Ovary (tissue), 9 donors: ENCODE results near the gene TFF3. TPM values are rescaled to one million over a fixed set of nuclear protein-coding genes. Genes with fewer than 3 reads are reported as not detected.

Experiments used
- DNase-seq, 5 donors: peaks; one replicate each; pipeline ENCODE4 v3.0.0-alpha.2; 2019 to 2020
- H3K27ac ChIP-seq, 2 donors: fragments of 200-600 bp; one replicate each; pipeline versions ENCODE4 v1.5.1 to v1.8.0; 2019 to 2022
- H3K27me3 ChIP-seq: fragments of 200-600 bp; one replicate; pipeline ENCODE4 v1.8.0; 2022
- H3K36me3 ChIP-seq: fragments of 200-600 bp; sonication (generic); one replicate; pipeline ENCODE4 v1.5.1; 2019
- H3K4me1 ChIP-seq: one replicate; pipeline ENCODE4 v1.8.1; 2013; ENCODE audit warnings: mild to moderate bottlenecking, moderate library complexity; ENCODE audit not compliant: insufficient read depth
- H3K4me3 ChIP-seq: fragments of 200-600 bp; sonication (generic); one replicate; pipeline ENCODE4 v1.5.1; 2017
- H3K9me3 ChIP-seq, 2 donors: fragments of 200-600 bp in 1 of 2; sonication (generic) in 1 of 2; one replicate each; pipeline versions ENCODE4 v1.5.1 to v1.8.1; 2013 to 2019; ENCODE audit warnings: mild to moderate bottlenecking in 1 of 2, moderate library complexity in 1 of 2
- EP300 ChIP-seq: sonication (generic); formaldehyde crosslinking; IDR thresholded peaks from one replicate; pipeline ENCODE4 v1.6.1; 2017; ENCODE audit warnings: antibody characterized with exemption
- POLR2A ChIP-seq: fragments of 450-650 bp; IDR thresholded peaks from one replicate; pipeline ENCODE4 v1.6.1; 2017; ENCODE audit warnings: antibody characterized with exemption, mild to moderate bottlenecking, moderate library complexity
- WGBS, 3 donors: extraction: QIAGEN DNeasy Blood & Tissue Kit in 1 of 3; methylation state at CpG; one replicate each; pipeline versions ENCODE4 v1.1.5 to v1.1.7; 2013 to 2017; 5-methylcytosine and 5-hydroxymethylcytosine counted together
- intact Hi-C, 4 donors: fragments of 100-400 bp; cut with DNase I; formaldehyde crosslinking; loops; one replicate each; pipeline versions ENCODE4 v1.11.0 to v1.15.1; 2022 to 2023
- polyA plus RNA-seq, 2 donors: library from polyadenylated mRNA; stranded (reverse); fragments of 200-250 nt in 1 of 2; fragments of 350-450 nt in 1 of 2; fragmentation: Illumina TruSeq in 1 of 2; extraction: RNeasy Lipid Tissue Mini Kit (QIAGEN cat#74804) in 1 of 2; gene quantifications; one replicate each; pipeline ENCODE4 v1.2.3, GENCODE V29; 2013 to 2014
- total RNA-seq, 7 donors: library from RNA; depleted of rRNA in 2 of 7; stranded (reverse); fragments of >200 nt in 2 of 7; fragmentation: NEBNext Ultra II Directional in 3 of 7; extraction: Animal tissue kit (Norgen Biotek cat#: 25700) in 3 of 7; gene quantifications; one replicate each; pipeline versions ENCODE4 v1.1.0 to v1.2.4, GENCODE V29; 2016 to 2023
- TF ChIP-seq, protein P1 (sequence below), 3 donors: fragments of 450-650 bp in 2 of 3; fragments of 200-600 bp in 1 of 3; IDR thresholded peaks; one replicate each; pipeline versions ENCODE4 v1.5.1 to v1.8.0; 2016 to 2022; ENCODE audit warnings: antibody characterized with exemption in 3 of 3, mild to moderate bottlenecking in 1 of 3
- donor health status: DM: no; HTN: no; CAD: no; lungs with moderate emphysema.
- donor health status: DM: no; HTN: no; CAD: no.
- donor health status: Bipolar disorder and iron deficiency.
- donor health status: DM: yes; HTN: yes; CAD: no.
- donor health status: DM: no; HTN: no; CAD: no.
- donor health status: DM: yes; HTN: yes; CAD: no.

TFF3 gene
- total and polyA plus RNA-seq, 9 donors: 1.3 to 131 (median 11.0) TPM; not detected in 1

DNA sequence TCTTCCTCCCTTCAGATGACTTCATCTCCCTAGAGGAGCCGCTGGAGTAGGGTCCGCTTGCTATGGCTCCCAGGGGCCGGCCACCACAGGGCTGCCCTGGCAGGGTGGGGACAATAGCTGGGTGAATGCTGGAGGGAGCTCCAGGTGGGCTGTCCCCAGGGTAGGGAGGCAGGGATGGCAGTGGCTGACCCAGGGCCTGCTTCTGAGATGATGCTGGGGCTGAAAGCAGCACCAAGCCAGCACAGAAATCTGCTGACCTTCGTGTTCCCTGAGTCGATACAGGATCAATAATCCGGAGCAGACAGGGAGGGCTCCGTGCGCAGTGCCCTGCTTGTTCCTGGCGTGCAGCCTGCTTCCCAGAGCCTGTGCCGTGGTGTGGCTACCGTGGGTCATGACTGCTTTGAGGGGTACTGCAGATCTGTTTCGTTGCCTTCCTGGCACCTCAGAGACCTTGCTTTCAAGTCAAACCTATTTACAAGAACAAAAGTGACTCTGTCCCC, 34.0 kb downstream of the TFF3 start:
- DNase-seq: no peak
- Histone ChIP-seq H3K36me3 (no peaks in the 10 kb centered on the region), H3K27ac (no peak overlapping the region), H3K4me1 (no peaks in the 10 kb centered on the region), H3K27me3 (no peaks in the 10 kb centered on the region), H3K9me3 (no peaks in the 10 kb centered on the region), H3K4me3 (no peak overlapping the region)
- intact Hi-C loops: no loop called here
- TF ChIP-seq POLR2A: no peak
- TF ChIP-seq EP300: no peak
- TF ChIP-seq, protein P1, sequence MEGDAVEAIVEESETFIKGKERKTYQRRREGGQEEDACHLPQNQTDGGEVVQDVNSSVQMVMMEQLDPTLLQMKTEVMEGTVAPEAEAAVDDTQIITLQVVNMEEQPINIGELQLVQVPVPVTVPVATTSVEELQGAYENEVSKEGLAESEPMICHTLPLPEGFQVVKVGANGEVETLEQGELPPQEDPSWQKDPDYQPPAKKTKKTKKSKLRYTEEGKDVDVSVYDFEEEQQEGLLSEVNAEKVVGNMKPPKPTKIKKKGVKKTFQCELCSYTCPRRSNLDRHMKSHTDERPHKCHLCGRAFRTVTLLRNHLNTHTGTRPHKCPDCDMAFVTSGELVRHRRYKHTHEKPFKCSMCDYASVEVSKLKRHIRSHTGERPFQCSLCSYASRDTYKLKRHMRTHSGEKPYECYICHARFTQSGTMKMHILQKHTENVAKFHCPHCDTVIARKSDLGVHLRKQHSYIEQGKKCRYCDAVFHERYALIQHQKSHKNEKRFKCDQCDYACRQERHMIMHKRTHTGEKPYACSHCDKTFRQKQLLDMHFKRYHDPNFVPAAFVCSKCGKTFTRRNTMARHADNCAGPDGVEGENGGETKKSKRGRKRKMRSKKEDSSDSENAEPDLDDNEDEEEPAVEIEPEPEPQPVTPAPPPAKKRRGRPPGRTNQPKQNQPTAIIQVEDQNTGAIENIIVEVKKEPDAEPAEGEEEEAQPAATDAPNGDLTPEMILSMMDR (IDR thresholded peaks at IDR 0.05): no peak
- WGBS, 3 donors: 85 to 87% (median 87%) methylated on average over 12 of the region's 12 CpGs

DNA sequence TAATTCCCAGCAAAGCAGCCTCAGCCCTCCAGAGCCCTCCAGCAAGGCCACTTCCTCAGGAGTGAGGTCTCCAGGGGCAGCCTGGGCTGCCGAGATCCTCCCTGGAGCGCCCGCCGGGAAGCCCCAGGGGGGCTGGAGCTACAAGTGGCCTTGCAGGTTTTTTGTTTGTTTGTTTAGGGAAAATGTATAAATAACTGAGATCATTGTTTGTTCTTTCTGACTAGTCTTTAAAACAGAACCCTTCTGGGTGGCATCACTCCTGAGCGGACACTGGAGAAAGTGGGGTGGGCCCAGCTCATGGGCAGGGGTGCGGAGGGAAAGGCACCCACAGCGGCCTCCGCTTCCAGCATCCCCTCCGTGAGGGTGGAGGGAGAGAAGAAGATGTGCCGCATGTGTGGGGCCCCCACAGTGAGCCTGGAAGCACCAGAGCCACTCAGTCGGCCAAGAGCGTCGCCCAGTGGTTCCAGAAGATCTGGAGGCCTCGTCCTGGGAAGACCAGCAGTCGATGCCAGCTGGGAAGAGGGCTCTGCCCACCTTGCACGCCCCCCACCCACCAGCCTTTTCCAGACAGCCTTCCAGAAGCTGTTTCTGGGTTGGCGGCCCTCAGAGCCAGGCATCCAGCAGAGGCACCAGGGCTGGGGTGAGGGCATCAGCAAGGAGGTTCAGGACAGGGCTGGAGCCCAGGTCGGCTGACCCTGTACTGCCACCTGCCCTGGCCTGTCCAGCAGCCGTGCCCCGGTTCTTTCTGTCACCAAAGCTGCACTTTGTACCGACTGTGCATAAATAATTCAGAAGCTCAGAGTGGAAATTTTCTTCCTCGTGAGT, 34.6 kb downstream of the TFF3 start:
- no peaks in the 10 kb centered on the region for H3K4me1 ChIP-seq
- no peak overlapping the region for H3K27ac ChIP-seq
- H3K4me3 ChIP-seq: no peak overlapping the region
- DNase-seq: no peak
- TF ChIP-seq POLR2A (no peak), EP300 (no peak)
- TF ChIP-seq, protein P1 (IDR thresholded peaks at IDR 0.05): no peak
- no peaks in the 10 kb centered on the region for H3K9me3 ChIP-seq
- no peaks in the 10 kb centered on the region for H3K27me3 ChIP-seq
- 85 to 89% (median 86%) methylated on average over 22 of the region's 22 CpGs for WGBS, 3 donors
- H3K36me3 ChIP-seq: no peaks in the 10 kb centered on the region
- intact Hi-C loops: no loop called here

DNA sequence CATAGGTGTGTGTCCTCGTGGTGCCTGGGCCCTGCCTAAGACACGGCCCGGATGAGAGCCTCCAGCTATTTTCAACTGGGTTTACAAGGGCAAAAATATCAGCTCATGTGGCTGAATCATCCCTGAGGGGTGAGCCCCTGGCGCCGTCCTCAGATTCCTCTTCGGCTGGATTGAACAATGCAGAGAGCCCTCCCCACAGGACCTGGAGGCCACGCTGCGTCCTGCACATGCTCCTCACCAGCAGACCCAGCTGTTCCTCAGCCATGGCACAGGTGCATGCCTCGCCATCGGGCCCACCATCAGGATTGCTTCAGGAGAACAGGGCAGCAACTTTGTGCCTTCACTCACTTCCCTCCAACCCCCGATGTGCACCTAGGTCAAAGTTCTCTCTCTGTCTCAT, 35.3 kb downstream of the TFF3 start:
- TF ChIP-seq POLR2A (no peak), EP300 (no peak)
- TF ChIP-seq, protein P1 (IDR thresholded peaks at IDR 0.05): no peak
- 80 to 93% (median 84%) methylated on average over 11 of the region's 11 CpGs for WGBS, 3 donors

DNA sequence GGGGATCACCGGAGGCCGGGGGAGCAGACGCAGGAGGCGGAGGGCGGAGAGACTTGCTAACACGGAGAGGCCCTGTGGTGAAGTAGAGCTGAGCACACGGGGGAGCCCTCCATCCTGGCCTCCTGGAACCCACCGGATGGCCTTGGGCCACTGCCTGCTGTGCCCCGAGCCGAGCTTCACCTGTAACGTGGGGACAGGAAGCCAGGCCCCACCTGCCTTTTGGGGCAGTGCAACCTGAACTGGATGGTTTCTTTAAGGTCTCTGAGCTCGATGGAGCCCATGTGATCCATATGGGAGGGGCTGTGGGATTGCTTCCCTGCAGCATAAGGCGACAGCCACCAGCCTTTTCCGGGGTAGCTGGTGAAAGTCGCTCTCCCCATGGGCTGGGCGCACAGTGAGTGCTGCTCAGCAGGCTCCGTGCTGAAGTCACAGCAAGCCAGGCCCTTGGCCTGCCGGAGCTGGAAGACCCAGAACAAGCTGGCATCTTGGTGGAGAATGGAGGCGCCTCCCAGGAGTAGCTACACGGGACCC, 35.8 kb downstream of the TFF3 start:
- Histone ChIP-seq H3K27ac (no peak overlapping the region), H3K9me3 (no peaks in the 10 kb centered on the region), H3K36me3 (no peaks in the 10 kb centered on the region), H3K27me3 (no peaks in the 10 kb centered on the region), H3K4me3 (no peak overlapping the region), H3K4me1 (no peaks in the 10 kb centered on the region)
- TF ChIP-seq, protein P1 (IDR thresholded peaks at IDR 0.05): no peak
- intact Hi-C loops: loop anchor here in 2 of 4 donors (1.0 to 10.0 kb wide), 2 partner anchors 27 to 125 kb away; no protein-coding TSS in a partner anchor
- 74 to 84% (median 77%) methylated on average over 20 of the region's 20 CpGs for WGBS, 3 donors
- no peak for DNase-seq

More for the DNA sequence above, 35.3 kb downstream of the TFF3 start:
- Histone ChIP-seq H3K4me3 (no peak overlapping the region), H3K36me3 (no peaks in the 10 kb centered on the region), H3K9me3 (no peaks in the 10 kb centered on the region), H3K27ac (no peak overlapping the region), H3K4me1 (no peaks in the 10 kb centered on the region), H3K27me3 (no peaks in the 10 kb centered on the region)
- DNase-seq: no peak
- intact Hi-C loops: loop anchor here in 2 of 4 donors (1.0 to 10.0 kb wide), 2 partner anchors 28 to 125 kb away; no protein-coding TSS in a partner anchor
